ENCODE results near the gene VLDLR.

VLDLR gene

DNA sequence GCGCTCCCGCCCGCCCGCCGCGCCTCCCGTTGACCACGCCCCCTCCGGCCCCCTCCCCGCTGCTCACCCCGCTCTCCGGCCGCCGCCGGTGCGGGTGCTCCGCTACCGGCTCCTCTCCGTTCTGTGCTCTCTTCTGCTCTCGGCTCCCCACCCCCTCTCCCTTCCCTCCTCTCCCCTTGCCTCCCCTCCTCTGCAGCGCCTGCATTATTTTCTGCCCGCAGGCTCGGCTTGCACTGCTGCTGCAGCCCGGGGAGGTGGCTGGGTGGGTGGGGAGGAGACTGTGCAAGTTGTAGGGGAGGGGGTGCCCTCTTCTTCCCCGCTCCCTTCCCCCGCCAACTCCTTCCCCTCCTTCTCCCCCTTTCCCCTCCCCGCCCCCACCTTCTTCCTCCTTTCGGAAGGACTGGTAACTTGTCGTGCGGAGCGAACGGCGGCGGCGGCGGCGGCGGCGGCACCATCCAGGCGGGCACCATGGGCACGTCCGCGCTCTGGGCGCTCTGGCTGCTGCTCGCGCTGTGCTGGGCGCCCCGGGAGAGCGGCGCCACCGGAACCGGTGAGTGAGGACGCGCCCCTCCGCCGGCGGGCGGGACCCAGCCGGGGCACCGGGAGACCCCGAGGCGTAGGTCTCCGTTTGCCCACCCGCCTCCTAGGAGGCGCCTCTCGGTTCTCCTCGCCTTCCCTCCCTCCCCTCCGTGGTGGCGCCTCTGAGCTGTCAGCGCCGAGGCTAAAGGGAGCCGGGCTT is at the start of gene VLDLR:
Gene VLDLR, plus strand, starts transcription at position 66 of the 739 bp plus-strand sequence. Its CDS starts 403 bp downstream, at position 469.
- peak within 1 kb of the TSS; percentile 62 for H3K4me3 ChIP-seq (ENCODE audit: low read depth, low read length)

- no peak overlapping the region for H3K4me3 ChIP-seq (ENCODE audit: low read depth, low read length)
These were observed 47.4 kb upstream of the VLDLR start for GRCh38 chr9:2574203-2574602.

DNA sequence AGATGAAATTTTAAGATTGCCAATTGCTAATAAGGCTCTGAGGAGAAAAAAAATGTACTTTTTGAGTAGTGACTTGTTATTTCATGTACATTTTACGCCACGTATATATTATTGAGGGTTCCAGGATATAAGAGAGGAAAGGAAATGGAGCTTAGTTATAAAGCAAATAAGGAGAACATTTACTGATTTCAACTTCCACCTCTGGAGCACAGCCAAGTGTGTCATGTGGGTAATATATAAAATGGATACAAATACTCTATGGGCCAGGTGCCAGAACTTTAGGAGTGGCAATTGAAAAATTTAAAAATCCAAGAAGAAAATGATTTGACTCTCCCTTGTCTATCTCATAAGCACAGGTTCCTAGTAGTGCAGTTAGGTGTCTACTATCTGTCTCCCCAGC is 45.0 kb upstream of the VLDLR start:
- no peak overlapping the region for H3K4me3 ChIP-seq (ENCODE audit: low read depth, low read length)

DNA sequence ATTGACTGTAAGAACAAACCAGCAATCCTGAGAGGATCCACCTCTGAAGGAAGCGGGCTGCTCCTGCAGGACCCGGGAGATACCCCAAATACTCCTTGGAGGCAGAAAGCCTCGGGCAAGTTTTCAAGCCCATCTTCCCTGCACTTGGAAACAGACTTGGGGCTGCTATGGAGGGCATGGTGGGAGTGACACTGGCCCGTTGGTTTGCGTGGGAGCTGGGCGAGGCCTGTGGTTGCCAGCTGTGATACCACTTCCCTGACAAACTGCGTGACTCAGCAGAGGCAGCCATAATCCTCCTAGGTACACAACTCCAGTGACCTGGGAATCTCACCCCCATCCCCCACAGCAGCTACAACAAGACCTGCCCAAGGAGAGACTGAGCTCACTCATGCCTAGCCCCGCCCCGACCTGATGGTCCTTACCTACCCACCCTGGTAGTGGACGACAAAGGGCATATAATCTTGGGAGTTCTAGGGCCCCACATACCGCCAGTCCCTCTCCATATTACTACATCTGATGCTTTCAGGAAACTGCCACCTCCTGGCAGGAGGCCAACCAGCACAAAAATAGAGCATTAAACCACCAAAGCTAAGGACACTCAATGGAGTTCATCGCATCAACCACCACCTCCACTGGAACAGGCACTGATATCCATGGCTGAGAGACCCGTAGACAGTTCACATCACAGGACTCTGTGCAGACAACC is 38.1 kb upstream of the VLDLR start:
- no peak overlapping the region for H3K4me3 ChIP-seq (ENCODE audit: low read depth, low read length)

- H3K4me3 ChIP-seq (ENCODE audit: low read depth, low read length), result no peak overlapping the region
These were observed 29.6 kb upstream of the VLDLR start for GRCh38 chr9:2591967-2592366.

GRCh38 chr9:2593744-2594143 is 27.8 kb upstream of the VLDLR start:
- no peak overlapping the region for H3K4me3 ChIP-seq (ENCODE audit: low read depth, low read length)

DNA sequence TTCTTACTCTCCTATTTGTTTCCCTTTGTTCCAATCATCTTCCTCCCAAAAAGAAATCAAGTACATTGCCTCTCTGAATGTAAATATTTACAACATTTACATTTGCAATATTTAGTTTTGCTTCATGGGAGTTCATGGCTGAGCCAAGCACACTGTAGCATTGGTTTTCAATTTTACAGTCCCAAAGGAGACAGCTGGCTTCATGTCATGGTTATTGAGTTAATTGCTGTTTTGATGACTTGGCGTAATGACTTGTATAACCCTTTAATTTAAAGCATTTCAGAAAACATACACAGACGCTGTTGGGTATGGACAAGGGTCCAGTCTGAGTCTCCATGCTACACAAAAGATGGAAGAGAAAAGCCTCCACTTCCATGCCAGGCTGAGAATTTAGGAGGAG is 25.6 kb upstream of the VLDLR start:
- no peak overlapping the region for H3K4me3 ChIP-seq (ENCODE audit: low read depth, low read length)

DNA sequence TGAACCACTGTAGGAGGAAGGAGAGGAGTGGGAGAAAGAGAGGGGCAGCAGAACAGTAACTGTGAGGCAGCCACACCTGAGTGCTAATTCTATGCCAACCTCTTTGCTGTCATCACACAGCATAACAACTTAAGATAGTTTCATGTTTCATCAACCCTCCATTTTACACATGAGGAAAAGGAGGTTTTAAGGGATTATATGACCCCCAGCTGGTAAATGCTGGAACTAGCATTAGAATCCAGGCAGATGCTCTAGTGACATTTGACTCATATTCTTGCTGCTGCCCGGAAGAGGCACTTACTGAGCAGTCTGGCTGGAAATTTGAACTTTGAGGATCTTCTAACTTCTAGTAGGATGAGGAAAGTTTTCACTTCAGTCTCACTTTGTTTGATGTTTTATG is 24.1 kb upstream of the VLDLR start:
- no peak overlapping the region for H3K4me3 ChIP-seq (ENCODE audit: low read depth, low read length)

- H3K4me3 ChIP-seq (ENCODE audit: low read depth, low read length), result no peak overlapping the region
These were observed 21.7 kb upstream of the VLDLR start for GRCh38 chr9:2599896-2600295.

DNA sequence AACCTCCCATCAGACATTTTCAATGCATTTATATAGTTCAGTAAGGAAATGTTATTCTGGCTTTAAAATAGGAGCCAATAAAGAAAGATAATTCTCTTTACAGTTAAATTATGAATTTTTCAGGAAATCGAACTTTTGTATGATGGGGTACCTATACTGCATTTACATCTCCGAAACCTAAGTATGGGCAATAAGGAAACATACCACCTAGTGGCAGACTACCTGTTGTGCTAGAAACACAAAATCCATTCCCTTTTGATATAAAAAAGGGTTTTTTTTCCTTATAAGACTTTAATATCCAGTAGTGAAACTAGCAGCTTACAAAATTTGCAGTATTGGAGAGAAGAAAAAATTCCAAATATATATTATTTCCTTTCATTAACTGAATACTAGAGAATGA is 21.3 kb upstream of the VLDLR start:
- no peak overlapping the region for H3K4me3 ChIP-seq (ENCODE audit: low read depth, low read length)

DNA sequence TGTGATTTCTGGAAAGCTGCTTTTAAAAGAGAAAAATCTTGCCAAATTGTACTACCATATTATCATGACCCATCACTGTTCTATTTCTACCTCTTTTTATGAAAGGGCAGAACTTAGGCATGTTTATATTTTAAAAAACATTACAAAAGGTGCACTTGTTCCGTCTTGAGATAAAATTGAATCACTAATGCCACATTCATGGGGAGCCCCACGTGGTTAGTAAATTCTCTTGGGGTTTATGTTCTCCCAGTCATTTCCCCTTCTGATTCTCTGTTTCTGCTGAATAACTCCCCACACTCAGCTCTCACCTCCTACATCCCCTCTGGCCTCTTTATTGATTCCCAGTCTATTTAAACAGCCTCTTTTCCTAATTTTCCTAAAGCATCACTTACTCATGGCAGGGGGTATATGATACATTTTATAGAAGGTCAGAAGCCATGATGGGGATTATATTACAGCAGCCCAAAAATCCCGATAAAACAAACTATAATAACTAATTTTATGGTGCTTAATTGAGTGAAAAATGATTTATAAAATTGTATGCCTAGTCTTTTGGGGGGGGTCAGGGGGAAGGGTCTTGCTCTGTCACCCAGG is 19.7 kb upstream of the VLDLR start:
- H3K4me3 ChIP-seq (ENCODE audit: low read depth, low read length), result no peak overlapping the region

DNA sequence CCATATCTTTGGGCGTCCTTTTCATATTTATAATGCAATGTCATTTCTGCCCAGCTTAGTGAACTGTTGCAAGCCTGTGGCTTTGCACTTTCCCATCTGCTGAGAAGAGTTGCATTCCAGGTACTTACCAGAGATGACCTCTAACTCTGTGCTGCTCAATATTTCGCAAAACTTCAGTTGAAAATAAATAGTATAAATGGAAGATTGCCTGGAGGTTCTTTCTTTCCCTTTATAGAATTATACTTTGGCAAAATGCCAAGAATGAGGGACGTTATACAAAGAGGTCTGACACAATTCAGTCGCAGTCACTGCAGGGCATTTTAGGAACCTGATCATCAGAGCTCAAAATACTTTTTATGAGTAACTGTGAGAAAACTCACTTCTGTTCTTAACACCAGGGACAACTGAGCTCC is 18.9 kb upstream of the VLDLR start:
- no peak overlapping the region for H3K4me3 ChIP-seq (ENCODE audit: low read depth, low read length)

- no peak overlapping the region for H3K4me3 ChIP-seq (ENCODE audit: low read depth, low read length)
These were observed 18.0 kb upstream of the VLDLR start for GRCh38 chr9:2603621-2604020.

DNA sequence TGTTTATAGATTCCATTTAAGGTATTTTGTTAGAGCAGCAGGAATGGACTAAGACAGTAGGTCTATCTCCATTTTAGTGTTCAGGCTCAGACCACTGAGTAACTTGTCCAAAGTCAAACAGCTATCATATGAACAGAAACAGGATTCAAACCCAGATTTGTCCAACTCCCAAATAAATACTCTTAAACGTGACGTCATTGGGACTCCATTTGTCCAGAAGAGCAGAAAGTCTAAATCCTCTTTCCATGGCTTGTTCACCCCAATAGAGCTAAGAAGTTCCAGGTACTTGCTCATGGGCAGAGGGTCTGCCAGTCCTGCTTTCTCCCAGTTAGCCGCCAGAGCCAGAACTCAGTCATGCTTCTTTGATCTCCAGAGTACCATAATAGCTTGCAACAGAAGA is 16.3 kb upstream of the VLDLR start:
- H3K4me3 ChIP-seq (ENCODE audit: low read depth, low read length), result no peak overlapping the region

GRCh38 chr9:2608276-2608675 is 13.3 kb upstream of the VLDLR start:
- H3K4me3 ChIP-seq (ENCODE audit: low read depth, low read length), result no peak overlapping the region

DNA sequence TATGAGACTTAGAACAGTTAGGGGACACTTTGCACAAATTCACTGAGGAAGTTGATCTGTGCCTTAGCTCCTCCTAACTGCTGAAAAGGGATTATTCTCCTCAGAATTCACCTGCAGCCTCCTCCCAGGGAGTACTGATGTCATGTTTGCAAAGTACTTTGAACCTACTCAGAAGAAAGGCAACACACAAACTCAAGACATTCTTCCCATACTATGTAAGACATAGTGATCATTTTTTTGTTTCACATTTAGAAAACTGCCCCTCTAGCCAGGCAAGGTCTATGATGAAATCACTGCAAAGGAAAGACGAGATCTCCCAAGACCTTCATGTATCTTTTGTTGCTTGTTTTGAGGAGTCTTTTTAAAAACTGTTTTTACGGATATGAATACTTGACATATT is 10.6 kb upstream of the VLDLR start:
- H3K4me3 ChIP-seq (ENCODE audit: low read depth, low read length), result no peak overlapping the region

- no peak overlapping the region for H3K4me3 ChIP-seq (ENCODE audit: low read depth, low read length)
These were observed 9.6 kb upstream of the VLDLR start for GRCh38 chr9:2611961-2612360.

- no peak overlapping the region for H3K4me3 ChIP-seq (ENCODE audit: low read depth, low read length)
These were observed 7.8 kb upstream of the VLDLR start for GRCh38 chr9:2613730-2614271.

- no peak overlapping the region for H3K4me3 ChIP-seq (ENCODE audit: low read depth, low read length)
These were observed 6.1 kb upstream of the VLDLR start for GRCh38 chr9:2615497-2615896.

DNA sequence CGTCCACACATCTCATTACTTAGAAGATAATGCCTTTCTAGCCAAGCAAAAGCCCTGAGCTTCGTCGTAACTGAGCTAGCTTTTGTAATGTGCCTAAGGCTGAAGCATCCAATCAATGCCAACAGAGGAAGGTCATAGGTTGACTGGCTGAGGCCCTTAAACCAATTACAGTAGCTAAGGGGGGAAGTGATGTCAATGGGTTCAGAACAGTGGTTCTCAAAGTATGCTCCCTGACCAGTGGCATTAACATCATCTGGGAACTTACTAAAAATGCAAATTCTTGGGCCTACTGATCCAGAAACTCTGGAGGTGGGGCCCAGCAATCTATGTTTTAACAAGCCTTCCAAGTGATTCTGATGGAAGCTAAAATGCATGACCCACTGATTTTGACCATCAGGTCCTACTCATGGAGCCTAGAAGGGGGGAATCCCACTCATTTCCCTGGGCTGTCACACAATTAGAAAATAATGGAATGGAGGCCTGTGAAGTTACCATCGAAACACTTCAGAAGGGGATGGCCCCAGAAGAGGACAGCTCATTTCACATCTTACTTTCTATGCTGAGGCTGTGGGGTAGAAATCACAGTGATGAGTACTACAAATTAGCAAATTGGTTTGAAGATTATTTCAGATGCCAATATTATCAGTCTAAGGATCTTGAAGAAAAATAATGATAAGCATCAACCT is 4.8 kb upstream of the VLDLR start:
- H3K4me3 ChIP-seq (ENCODE audit: low read depth, low read length), result no peak overlapping the region

GRCh38 chr9:2618289-2618688 is 3.3 kb upstream of the VLDLR start:
- H3K4me3 ChIP-seq (ENCODE audit: low read depth, low read length), result no peak overlapping the region

Data from iPS-11a (cell line).